Epithelial cell of proximal tubule (primary cell): Measurements from ENCODE around the gene COL4A2. TPM values are rescaled to one million over a fixed set of nuclear protein-coding genes. Genes with fewer than 3 reads are reported as not detected.
A peak's percentile ranks its signal among the peaks of the same experiment; 100 is the strongest.

Source experiments
- DNase-seq: peaks from one replicate; pipeline ENCODE4 v3.0.0-alpha.2; 2011; ENCODE audit warnings: low read depth
- H3K4me3 ChIP-seq: 2 replicates; pipeline ENCODE4 v1.5.1; 2011; ENCODE audit warnings: low read depth, mild to moderate bottlenecking, low read length
- CTCF ChIP-seq: conservative IDR thresholded peaks from 2 replicates; pipeline ENCODE4 v1.5.1; 2012; ENCODE audit warnings: low read depth, mild to moderate bottlenecking, low read length
- total RNA-seq: library from RNA; depleted of rRNA; stranded (reverse); fragments of >200 nt; gene quantifications from 2 replicates; pipeline ENCODE4 v1.2.3, GENCODE V29; 2015

COL4A2 gene
- total RNA-seq, 1 donor from 2014 or later, result 728 TPM

GRCh38 chr13:110262508-110263291 lies 44.4 kb upstream of the COL4A2 start:
- no peak for DNase-seq
- no peak for TF ChIP-seq CTCF
- peak overlapping the region; percentile 3 for H3K4me3 ChIP-seq

- no peak overlapping the region for H3K4me3 ChIP-seq
- TF ChIP-seq CTCF, result no peak
- DNase-seq, result no peak
These were observed 43.7 kb upstream of the COL4A2 start for GRCh38 chr13:110263404-110263803.

- no peak overlapping the region for H3K4me3 ChIP-seq
- no peak for TF ChIP-seq CTCF
- DNase-seq, result no peak
These were observed 43.2 kb upstream of the COL4A2 start for GRCh38 chr13:110263888-110264287.

GRCh38 chr13:110264685-110265275 lies 42.3 kb upstream of the COL4A2 start:
- no peak for TF ChIP-seq CTCF
- no peak overlapping the region for H3K4me3 ChIP-seq
- DNase-seq, result no peak

- TF ChIP-seq CTCF, result no peak
- no peak overlapping the region for H3K4me3 ChIP-seq
These were observed 41.8 kb upstream of the COL4A2 start for GRCh38 chr13:110265341-110265681.

GRCh38 chr13:110265682-110266430 lies 41.2 kb upstream of the COL4A2 start:
- no peak for DNase-seq
- no peak overlapping the region for H3K4me3 ChIP-seq
- TF ChIP-seq CTCF, result no peak

More at GRCh38 chr13:110265341-110265681, 41.8 kb upstream of the COL4A2 start:
- DNase-seq, result no peak
